Mesendoderm (in vitro differentiated cells): Measurements from ENCODE around the gene NLRP2B. TPM values are rescaled to one million over a fixed set of nuclear protein-coding genes. Genes with fewer than 3 reads are reported as not detected.
"Not testable (repeated sequence)": the region's sequence is repeated elsewhere in the genome, so short reads cannot be mapped to it uniquely, and the experiment has no call there.

Source experiments
- DNase-seq: peaks from one replicate; pipeline ENCODE4 v3.0.0; 2013
- H2AK5ac ChIP-seq: 2 replicates; pipeline ENCODE4 v1.6.1; 2013; ENCODE audit warnings: low read length, inconsistent platforms
- H2BK120ac ChIP-seq: 2 replicates; pipeline ENCODE4 v1.6.1; 2013; ENCODE audit warnings: low read depth, mild to moderate bottlenecking, low read length, moderate library complexity, mixed read lengths
- H2BK15ac ChIP-seq: replicated peaks from 2 replicates; pipeline ENCODE4 v1.6.1; 2013; ENCODE audit warnings: low read depth, mild to moderate bottlenecking, moderate library complexity
- H2BK5ac ChIP-seq: 2 replicates; pipeline ENCODE4 v1.6.1; 2013; ENCODE audit warnings: low read length, inconsistent platforms
- H3K18ac ChIP-seq: 2 replicates; pipeline ENCODE4 v1.6.1; 2013; ENCODE audit warnings: mild to moderate bottlenecking, low read length, mixed read lengths
- H3K23ac ChIP-seq: one replicate; pipeline ENCODE4 v1.6.1; 2013; ENCODE audit warnings: low read length
- H3K27ac ChIP-seq: 2 replicates; pipeline ENCODE4 v1.5.1; 2013; ENCODE audit warnings: low read depth, mild to moderate bottlenecking, inconsistent platforms, low read length, moderate library complexity
- H3K27me3 ChIP-seq: 2 replicates; pipeline ENCODE4 v1.6.1; 2013; ENCODE audit warnings: low read length, control low read depth, mild to moderate bottlenecking, inconsistent platforms; ENCODE audit not compliant: insufficient read depth, poor library complexity
- H3K36me3 ChIP-seq: 2 replicates; pipeline ENCODE4 v1.6.1; 2013; ENCODE audit warnings: low read length, inconsistent platforms; ENCODE audit not compliant: control insufficient read depth, insufficient read depth
- H3K4ac ChIP-seq: one replicate; pipeline ENCODE4 v1.6.1; 2013; ENCODE audit warnings: low read depth, mild to moderate bottlenecking, low read length, moderate library complexity
- H3K4me1 ChIP-seq: 2 replicates; pipeline ENCODE4 v1.6.1; 2013; ENCODE audit warnings: low read depth, low read length, inconsistent platforms; ENCODE audit not compliant: control insufficient read depth
- H3K4me2 ChIP-seq: 2 replicates; pipeline ENCODE4 v1.6.1; 2013; ENCODE audit warnings: low read length
- H3K4me3 ChIP-seq: 2 replicates; pipeline ENCODE4 v1.5.1; 2013; ENCODE audit warnings: mild to moderate bottlenecking, low read length
- H3K56ac ChIP-seq: one replicate; pipeline ENCODE4 v1.6.1; 2013; ENCODE audit warnings: low read length
- H3K79me1 ChIP-seq: 2 replicates; pipeline ENCODE4 v1.6.1; 2013; ENCODE audit warnings: low read length, inconsistent platforms
- H3K79me2 ChIP-seq: 2 replicates; pipeline ENCODE4 v1.6.1; 2013; ENCODE audit warnings: mild to moderate bottlenecking, low read length; ENCODE audit not compliant: control insufficient read depth, insufficient read depth
- H3K9ac ChIP-seq: 2 replicates; pipeline ENCODE4 v1.6.1; 2013; ENCODE audit warnings: low read length, inconsistent platforms
- H4K5ac ChIP-seq: one replicate; pipeline ENCODE4 v1.6.1; 2013; ENCODE audit warnings: low read length
- H4K8ac ChIP-seq: one replicate; pipeline ENCODE4 v1.6.1; 2013; ENCODE audit warnings: low read depth, mild to moderate bottlenecking, control low read depth, low read length, moderate library complexity
- WGBS: extraction: QIAGEN DNeasy Blood & Tissue Kit; methylation state at CpG from one replicate; pipeline ENCODE4 v1.1.7; 2013; ENCODE audit warnings: low lambda C conversion rate, missing lambda C conversion rate; ENCODE audit not compliant: insufficient coverage; ENCODE audit errors: extremely low coverage; 5-methylcytosine and 5-hydroxymethylcytosine counted together
- polyA plus RNA-seq, 2 experiments: library from polyadenylated mRNA; stranded (reverse); fragments of 200-250 nt; gene quantifications; one replicate each; pipeline ENCODE4 v1.2.3, GENCODE V29; 2013

The NLRP2B gene
- not detected for polyA plus RNA-seq (2013, experiment 1 of 2)
- not detected for polyA plus RNA-seq (2013, experiment 2 of 2)

GRCh38 chrX:57680160-57680559 is at the start of gene NLRP2B:
TSS of gene NLRP2B (minus strand) at chrX:57680260.
- no peaks in the 10 kb centered on the region for H3K79me1 ChIP-seq
- H3K18ac ChIP-seq, result no peak within 1 kb of the TSS
- no peak within 1 kb of the TSS for H3K4me3 ChIP-seq
- H3K36me3 ChIP-seq, result no peaks in the 10 kb centered on the region
- H3K4me1 ChIP-seq, result no peaks in the 10 kb centered on the region
- H3K56ac ChIP-seq, result no peak within 1 kb of the TSS
- H3K4me2 ChIP-seq, result no peak within 1 kb of the TSS
- no peak within 1 kb of the TSS for H3K23ac ChIP-seq
- no peak within 1 kb of the TSS for H2BK120ac ChIP-seq
- no CpG with 5 or more reads among the region's 6 CpGs for WGBS
- H4K5ac ChIP-seq, result no peak within 1 kb of the TSS
- no peak within 1 kb of the TSS for H3K27ac ChIP-seq
- H3K9ac ChIP-seq, result no peak within 1 kb of the TSS
- H2AK5ac ChIP-seq, result no peak within 1 kb of the TSS
- H2BK5ac ChIP-seq, result no peak within 1 kb of the TSS
- H2BK15ac ChIP-seq, result no peak within 1 kb of the TSS
- no peak within 1 kb of the TSS for H4K8ac ChIP-seq
- H3K4ac ChIP-seq, result no peak within 1 kb of the TSS
- DNase-seq, result no peak
- no peaks in the 10 kb centered on the region for H3K27me3 ChIP-seq
- H3K79me2 ChIP-seq, result no peaks in the 10 kb centered on the region

- H2AK5ac ChIP-seq, H2BK15ac ChIP-seq, H3K9ac ChIP-seq, H3K4ac ChIP-seq, H3K56ac ChIP-seq, H3K27me3 ChIP-seq, H3K79me2 ChIP-seq, H3K36me3 ChIP-seq, H3K4me2 ChIP-seq, DNase-seq, H2BK5ac ChIP-seq, H3K23ac ChIP-seq, H3K18ac ChIP-seq, H4K8ac ChIP-seq, H3K79me1 ChIP-seq, H3K4me3 ChIP-seq, H3K27ac ChIP-seq, H2BK120ac ChIP-seq, H3K4me1 ChIP-seq, H4K5ac ChIP-seq: not testable (repeated sequence)
- no CpG with 5 or more reads among the region's 3 CpGs for WGBS
Observed at GRCh38 chrX:57725995-57726394, 45.9 kb upstream of the NLRP2B start.

GRCh38 chrX:57681341-57681740 is 1.3 kb upstream of the NLRP2B start:
- no peak overlapping the region for H3K23ac ChIP-seq
- no peak overlapping the region for H2AK5ac ChIP-seq
- WGBS, result no CpG with 5 or more reads among the region's 2 CpGs
- no peaks in the 10 kb centered on the region for H3K27me3 ChIP-seq
- no peak overlapping the region for H3K9ac ChIP-seq
- H2BK15ac ChIP-seq, result no peak overlapping the region
- no peak overlapping the region for H3K18ac ChIP-seq
- no peaks in the 10 kb centered on the region for H3K4me1 ChIP-seq
- H4K5ac ChIP-seq, result no peak overlapping the region
- H3K36me3 ChIP-seq, result no peaks in the 10 kb centered on the region
- no peak overlapping the region for H2BK5ac ChIP-seq
- no peaks in the 10 kb centered on the region for H3K79me1 ChIP-seq
- no peak overlapping the region for H3K56ac ChIP-seq
- DNase-seq, result no peak
- H3K4me2 ChIP-seq, result no peak overlapping the region
- H3K4ac ChIP-seq, result no peak overlapping the region
- H4K8ac ChIP-seq, result no peak overlapping the region
- H2BK120ac ChIP-seq, result no peak overlapping the region
- H3K79me2 ChIP-seq, result no peaks in the 10 kb centered on the region
- H3K4me3 ChIP-seq, result no peak overlapping the region
- no peak overlapping the region for H3K27ac ChIP-seq

- Histone ChIP-seq H3K27me3 (no peaks in the 10 kb centered on the region), H2BK15ac (no peak overlapping the region), H3K27ac (no peak overlapping the region), H3K18ac (no peak overlapping the region), H3K23ac (no peak overlapping the region), H3K79me1 (no peaks in the 10 kb centered on the region), H3K4me3 (no peak overlapping the region), H4K8ac (no peak overlapping the region), H2BK120ac (no peak overlapping the region), H3K9ac (no peak overlapping the region), H2AK5ac (no peak overlapping the region), H3K36me3 (no peaks in the 10 kb centered on the region), H3K56ac (no peak overlapping the region), H4K5ac (no peak overlapping the region), H3K4me1 (no peaks in the 10 kb centered on the region), H3K4ac (no peak overlapping the region), H3K79me2 (no peaks in the 10 kb centered on the region), H2BK5ac (no peak overlapping the region), H3K4me2 (no peak overlapping the region)
- no CpG with 5 or more reads among the region's 37 CpGs for WGBS
- DNase-seq, result no peak
Observed at GRCh38 chrX:57678686-57679428, 1.2 kb downstream of the NLRP2B start.

GRCh38 chrX:57677132-57677858 is 2.8 kb downstream of the NLRP2B start:
- no peak overlapping the region for H4K8ac ChIP-seq
- no peak for DNase-seq
- WGBS, result no CpG with 5 or more reads among the region's 8 CpGs

More at GRCh38 chrX:57677132-57677858, 2.8 kb downstream of the NLRP2B start:
- H3K79me1 ChIP-seq, result no peaks in the 10 kb centered on the region
- no peak overlapping the region for H2AK5ac ChIP-seq
- no peak overlapping the region for H3K4ac ChIP-seq
- H3K27ac ChIP-seq, result no peak overlapping the region
- H3K27me3 ChIP-seq, result no peaks in the 10 kb centered on the region
- no peak overlapping the region for H3K9ac ChIP-seq
- H2BK15ac ChIP-seq, result no peak overlapping the region
- H3K56ac ChIP-seq, result no peak overlapping the region
- no peak overlapping the region for H3K18ac ChIP-seq
- H4K5ac ChIP-seq, result no peak overlapping the region
- no peak overlapping the region for H3K4me3 ChIP-seq
- H3K4me2 ChIP-seq, result no peak overlapping the region
- no peak overlapping the region for H3K23ac ChIP-seq
- H3K36me3 ChIP-seq, result no peaks in the 10 kb centered on the region
- no peaks in the 10 kb centered on the region for H3K79me2 ChIP-seq
- H2BK5ac ChIP-seq, result no peak overlapping the region
- H3K4me1 ChIP-seq, result no peaks in the 10 kb centered on the region
- no peak overlapping the region for H2BK120ac ChIP-seq
